T-helper 9 cell (primary cell): ENCODE results near the gene PIGQ.
A peak's percentile ranks its signal among the peaks of the same experiment; 100 is the strongest.

Experiments
- DNase-seq: peaks from one replicate; pipeline ENCODE4 v3.0.0-alpha.2; 2020

PIGQ gene

DNA sequence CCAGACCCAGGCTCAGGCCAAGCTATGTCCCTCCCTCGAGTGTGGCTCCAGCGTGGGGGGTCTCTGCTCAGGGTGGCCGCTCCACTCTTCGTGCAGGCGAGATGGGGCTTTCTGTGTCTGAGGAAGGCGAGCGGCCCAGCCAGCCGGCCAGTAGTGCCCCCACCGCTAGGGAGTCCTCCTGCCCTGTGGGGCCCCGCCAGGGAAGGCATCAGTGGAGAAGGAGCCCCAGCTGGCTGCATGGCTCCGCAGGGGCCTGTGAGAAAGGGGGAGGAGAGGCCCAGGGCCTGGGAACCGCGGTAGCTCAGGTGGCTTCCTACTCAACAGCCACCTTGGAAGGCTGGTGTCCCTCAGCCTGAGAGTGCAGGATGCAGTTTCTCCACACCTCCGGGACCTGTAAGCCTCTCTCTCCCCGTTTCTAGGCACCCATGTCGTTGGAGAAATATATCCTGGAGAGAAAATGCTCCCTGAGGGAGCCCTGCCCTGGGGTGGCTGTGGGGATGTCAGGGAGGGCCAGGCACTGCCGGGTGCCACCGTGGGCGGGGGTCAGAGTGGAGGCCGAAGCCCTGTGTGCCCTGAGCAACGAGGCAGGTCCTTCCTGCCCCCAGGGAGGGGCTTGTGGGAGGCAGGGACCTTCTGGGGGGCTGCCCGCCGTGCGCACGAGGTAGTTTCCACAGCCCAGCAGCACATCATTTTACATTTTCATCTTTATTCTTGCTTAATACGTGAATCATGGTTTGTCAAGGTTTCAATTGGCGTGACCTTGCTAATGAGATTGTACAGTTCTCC is 3.3 kb downstream of the PIGQ start:
- no peak for DNase-seq

DNA sequence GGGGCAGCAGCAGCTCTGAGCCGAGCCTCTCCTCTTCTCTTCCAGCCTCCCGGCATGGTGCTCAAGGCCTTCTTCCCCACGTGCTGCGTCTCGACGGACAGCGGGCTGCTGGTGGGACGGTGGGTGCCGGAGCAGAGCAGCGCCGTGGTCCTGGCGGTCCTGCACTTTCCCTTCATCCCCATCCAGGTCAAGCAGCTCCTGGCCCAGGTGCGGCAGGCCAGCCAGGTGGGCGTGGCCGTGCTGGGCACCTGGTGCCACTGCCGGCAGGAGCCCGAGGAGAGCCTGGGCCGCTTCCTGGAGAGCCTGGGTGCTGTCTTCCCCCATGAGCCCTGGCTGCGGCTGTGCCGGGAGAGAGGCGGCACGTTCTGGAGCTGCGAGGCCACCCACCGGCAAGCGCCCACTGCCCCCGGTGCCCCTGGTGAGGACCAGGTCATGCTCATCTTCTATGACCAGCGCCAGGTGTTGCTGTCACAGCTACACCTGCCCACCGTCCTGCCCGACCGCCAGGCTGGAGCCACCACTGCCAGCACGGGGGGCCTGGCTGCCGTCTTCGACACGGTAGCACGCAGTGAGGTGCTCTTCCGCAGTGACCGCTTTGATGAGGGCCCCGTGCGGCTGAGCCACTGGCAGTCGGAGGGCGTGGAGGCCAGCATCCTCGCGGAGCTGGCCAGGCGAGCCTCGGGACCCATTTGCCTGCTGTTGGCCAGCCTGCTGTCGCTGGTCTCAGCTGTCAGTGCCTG is 4.4 kb downstream of the PIGQ start:
- no peak for DNase-seq

DNA sequence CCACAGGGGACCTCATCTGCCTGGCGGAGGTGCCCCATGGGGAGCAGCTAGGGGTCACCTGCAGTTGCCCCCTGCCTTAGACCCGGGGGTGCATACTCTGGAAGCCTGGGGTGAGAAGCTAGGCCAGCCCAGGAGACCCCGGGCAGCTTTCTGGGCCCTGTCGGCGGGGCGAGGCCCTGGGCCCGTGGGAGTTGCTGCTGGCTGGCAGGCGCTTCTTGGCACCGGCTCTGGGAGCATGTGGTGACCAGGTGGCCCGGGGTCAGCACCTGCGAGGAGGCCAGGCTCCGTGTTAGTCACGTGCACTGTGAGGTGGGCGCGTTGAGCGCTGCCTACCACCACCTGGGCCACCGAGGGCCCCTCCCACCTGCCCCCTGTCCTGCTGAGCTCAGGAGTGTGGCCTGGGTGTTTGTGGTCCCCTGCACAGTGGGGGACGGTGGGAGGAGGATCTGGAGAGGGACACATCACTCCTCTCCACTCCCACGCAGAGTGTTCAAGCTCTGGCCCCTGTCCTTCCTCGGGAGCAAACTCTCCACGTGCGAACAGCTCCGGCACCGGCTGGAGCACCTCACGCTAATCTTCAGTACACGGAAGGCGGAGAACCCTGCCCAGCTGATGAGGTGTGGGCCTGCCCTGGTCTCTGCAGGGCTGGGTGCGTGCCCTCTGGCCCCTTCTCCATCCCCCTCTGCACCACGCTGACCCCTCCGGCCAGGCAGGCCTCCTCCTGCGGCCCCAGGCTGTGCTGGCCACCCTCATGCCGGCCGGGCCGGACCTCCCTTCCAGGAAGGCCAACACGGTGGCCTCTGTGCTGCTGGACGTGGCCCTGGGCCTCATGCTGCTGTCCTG is 5.8 kb downstream of the PIGQ start:
- no peak for DNase-seq

DNA sequence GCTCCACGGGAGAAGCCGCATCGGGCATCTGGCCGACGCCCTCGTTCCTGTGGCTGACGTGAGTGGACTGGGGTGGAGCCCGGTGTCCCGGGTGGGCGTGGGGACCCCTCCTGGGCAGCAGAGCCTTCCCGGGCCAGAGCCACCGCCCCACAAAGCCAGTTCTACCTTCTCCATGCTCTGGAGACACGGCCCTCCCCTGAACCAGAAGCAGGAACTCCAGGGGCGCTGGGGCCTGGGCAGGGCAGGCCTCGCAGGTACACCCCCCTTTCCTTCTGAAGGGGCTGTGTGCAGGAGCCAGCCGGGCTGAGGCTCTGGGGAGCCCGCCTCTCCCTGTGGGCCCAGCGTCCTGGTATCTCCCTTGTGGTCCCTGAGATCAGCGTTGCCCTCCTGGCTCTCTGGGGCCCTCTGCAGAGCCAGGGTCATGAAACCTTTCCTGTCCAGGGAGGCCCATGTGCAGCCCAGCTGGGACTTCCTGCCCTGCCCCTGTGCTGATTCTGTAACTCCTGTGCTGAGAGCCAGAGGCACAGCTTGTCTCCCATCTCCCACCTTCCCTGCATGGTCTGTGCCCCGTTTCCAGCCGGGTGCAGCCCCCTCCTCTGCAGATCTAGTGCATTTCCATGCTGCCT is 6.5 kb downstream of the PIGQ start:
- DNase-seq = no peak

DNA sequence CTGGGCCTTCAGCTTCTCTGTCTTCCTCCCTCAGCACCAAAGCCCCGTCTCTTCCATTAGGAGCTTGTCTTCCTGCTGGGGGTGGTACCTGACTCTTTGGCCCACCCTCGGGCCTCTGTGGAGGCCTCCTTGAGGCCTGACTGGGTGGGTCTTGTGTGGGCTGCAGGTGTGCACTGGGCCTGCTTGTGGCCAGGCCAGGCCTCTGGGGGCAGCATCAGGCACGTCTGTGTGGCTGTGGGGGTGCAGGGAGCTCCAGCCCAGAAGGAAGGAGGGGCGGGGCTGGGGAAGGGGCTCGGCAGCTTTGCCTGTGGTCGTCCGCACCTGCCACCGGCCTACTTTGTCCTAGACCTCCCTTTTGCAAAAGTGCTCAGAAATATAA is 7.0 kb downstream of the PIGQ start:
- DNase-seq = no peak

DNA sequence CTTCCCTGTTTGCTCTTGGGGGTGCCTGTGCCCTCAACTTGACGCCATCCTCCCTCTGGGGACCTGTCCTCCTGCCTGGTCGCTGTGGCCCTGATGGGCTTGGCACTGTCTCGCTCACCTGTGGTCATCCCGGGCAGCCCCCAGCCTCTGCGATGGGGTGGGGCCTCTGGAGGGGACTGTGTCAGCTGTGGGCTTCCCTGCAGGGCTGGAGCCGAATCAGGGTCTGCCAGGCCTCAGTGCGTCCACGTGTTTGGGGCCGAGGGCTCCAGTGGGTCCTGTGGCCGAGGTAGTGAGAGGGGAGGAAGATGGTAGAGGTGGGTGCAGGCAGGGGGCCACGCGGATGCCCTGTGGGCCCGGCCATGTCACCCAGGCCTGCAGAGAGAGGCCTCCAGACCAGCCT is 8.0 kb downstream of the PIGQ start:
- no peak for DNase-seq

DNA sequence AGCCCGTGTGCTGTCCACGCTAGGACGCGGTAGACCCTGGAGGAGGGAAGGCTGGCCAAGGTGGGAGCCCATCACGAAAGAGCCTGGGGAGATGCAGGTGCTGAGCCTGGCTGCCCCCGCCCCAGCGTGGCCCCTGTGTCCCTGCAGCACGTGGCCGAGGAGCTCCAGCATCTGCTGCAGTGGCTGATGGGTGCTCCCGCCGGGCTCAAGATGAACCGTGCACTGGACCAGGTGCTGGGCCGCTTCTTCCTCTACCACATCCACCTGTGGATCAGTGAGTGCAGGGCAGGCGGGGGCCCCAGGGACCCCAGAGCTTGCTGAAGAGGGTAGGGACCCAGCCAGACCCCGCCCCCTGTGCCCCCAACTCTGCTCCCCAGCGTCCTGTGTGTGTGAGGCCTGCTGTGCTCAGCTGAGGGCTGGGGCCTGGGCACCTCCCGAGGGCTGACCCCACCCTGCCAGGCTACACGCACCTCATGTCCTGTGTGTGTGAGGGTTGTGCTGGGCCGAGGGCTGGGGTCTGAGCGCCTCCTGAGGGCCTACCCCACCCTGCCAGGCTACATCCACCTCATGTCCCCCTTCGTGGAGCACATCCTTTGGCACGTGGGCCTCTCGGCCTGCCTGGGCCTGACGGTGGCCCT is 8.6 kb downstream of the PIGQ start:
- no peak for DNase-seq

DNA sequence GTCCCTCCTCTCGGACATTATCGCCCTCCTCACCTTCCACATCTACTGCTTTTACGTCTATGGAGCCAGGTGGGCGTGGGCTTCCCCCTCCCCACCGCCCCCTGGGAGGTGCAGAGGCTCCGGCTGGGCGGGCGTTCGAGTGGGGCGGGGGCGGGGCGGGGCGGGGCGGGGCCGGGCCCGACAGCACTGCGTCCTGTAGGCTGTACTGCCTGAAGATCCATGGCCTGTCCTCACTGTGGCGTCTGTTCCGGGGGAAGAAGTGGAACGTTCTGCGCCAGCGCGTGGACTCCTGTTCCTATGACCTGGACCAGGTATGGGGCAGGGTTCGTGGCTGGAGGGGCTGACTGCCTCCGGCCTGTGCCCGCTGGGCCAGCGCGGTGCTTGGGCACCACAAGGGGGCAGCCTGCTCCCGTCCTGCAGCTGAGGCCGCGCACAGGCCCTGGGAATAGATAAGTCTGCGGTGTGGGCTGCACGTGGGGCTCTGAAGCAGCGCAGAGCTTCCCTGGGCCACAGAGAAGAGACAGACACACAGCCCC is 9.2 kb downstream of the PIGQ start:
- peak; percentile 46 for DNase-seq

DNA sequence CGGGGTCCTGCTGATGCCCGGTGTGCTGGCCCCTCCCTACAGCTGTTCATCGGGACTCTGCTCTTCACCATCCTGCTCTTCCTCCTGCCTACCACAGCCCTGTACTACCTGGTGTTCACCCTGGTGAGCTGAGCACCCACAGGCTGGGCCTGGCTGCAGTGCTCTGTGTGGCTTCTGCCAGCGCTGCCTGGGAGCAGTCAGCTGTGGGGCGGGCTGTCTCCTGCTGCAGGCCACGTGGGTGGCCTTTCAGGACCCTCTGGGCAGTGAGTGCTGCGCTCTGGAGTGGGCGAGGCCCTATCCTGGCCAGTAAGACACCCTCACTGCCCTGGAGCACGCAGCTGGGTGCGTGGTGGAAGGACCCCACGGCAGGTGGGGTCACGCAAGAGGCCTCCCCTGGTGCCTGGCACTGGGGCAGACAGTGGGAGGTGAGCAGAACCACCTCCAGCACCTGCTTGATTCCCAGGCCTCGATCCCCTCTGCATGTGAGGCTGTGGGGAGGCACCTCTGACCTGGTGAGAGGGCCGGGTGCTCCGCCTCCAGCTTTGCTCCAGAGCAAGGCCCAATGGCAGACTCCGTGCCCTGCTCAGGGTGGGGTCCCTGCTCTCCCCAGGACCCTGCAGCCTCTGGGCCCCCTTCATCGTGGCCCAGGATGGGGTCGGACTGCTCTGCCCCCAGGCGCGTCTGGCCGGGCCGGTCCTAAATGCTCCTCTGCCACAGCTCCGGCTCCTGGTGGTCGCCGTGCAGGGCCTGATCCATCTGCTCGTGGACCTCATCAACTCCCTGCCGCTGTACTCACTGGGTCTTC is 10.6 kb downstream of the PIGQ start:
- DNase-seq = no peak

DNA sequence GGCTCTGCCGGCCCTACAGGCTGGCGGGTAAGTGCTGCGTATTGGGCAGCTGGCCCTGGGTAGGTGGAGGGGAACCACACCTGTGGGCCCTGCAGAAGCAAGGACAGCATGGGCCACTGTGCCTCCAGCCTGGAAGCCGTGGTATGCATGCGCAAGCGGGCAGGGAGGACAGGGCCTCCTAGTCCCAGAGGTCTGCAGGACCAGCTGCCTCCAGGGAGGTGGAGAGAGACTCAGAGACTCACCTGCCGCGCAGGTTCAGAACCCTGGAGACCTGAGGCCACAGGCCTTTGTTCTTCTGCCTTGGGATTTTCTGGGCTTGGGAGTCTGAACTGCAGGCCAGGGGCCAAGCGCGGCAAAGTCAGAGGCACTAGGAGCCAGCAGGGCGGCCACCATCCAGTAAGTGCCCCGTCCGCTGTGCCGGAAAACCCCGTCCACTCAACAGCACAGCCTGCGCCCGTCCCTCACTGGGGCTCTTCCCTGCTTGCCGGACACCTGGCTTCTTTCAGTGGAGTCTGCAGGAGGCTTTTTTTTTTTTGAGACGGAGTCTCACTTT is 11.3 kb downstream of the PIGQ start:
- no peak for DNase-seq

DNA sequence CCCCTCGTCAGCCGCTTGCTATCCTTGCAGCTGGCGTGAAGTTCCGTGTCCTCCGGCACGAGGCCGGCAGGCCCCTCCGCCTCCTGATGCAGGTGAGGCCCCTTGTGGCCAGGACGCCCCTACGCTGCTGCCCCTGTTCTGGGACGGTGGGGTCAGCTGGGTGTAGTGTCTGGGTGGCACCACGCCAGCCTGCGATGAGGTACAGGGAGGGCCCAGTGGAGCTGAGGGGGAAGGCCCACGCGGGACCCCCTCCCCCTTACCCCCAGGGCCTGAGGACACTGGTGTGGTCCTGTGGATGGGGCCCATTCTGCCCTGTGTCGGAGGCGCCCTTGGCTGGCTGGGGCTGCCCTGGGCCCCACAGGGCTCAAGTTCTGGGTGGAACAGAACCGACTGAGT is 12.4 kb downstream of the PIGQ start:
- no peak for DNase-seq

DNA sequence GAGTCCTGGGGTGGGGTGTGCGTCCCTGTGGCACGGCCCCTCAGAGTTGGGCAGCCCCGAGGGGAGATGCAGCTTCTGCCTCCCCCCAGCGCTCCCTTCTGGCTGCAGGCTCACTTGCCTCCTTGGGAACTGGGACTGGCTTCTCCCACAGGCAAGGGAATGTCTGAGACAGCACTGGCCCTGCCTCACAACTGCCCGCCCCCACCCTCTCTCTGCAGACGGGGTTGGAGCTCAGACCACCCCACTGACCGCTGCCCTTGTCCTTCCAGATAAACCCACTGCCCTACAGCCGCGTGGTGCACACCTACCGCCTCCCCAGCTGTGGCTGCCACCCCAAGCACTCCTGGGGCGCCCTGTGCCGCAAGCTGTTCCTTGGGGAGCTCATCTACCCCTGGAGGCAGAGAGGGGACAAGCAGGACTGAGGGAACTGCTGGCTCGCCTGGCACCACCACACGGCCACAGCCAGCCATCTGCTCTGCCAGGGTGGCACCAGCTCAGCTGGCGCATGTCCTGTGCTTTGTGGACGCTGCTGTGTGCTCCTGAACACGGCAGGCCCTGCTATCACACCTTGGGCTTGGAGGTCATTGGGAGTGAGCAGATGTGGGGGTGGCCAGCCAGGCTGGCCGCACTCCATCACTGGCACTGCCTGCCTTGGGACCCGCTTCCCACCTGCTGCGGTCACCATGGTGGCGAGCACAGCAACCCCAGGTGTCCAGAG is 13.0 kb downstream of the PIGQ start:
- no peak for DNase-seq

DNA sequence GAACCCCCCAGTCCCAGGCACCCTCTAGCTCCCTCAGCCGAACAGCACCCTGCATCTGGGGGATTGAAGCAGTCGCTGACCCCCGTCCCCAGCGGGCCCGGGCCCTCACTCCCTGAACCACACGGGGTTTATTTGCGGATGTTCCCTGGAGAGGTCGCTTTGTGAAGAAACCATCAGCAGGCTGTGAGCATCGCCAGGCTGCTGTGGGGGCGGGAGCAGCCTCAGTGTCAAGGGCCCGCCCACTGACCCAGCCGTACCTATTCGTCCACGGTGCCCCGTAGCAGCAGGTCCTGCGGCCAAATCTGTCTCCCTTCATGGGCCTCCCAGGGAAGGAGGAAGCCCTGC is 13.7 kb downstream of the PIGQ start:
- DNase-seq = no peak

DNA sequence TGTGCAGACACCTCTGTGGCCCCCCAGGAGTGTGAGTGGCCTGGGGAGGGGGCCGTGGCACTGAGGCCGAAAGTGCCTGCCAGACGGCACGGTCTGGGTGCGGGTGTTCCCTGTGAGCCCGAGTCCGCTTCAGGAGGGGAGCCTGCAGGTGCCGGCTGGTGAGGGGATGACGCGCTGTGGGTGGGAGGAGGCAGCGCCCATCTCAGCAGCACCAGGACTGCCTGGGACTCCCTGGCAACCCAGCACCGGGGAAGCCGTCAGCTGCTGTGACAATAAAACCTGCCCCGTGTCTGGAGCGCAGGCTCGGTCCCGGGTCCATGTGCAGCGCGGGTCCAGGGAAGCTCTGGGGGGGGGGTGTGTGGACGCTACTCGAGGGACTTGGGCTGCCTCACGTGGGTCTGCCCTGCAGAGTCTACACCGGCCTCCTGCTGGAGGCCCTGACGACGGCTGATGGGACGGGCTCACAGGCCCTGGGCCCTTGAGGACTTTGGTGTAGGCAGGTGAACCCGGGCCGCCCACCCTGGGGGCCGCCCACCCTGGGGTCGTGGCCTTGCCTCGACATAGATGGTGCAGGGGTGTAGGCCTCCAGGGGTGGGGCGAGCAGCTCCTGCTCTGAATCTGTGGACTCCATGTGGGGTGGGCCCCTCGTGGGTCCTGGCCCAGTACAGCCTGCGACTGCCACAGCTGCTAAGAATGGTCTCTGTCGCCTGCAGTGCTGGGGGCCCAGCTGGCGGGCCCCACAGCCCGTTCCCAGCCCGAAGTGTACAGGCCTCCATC is 14.2 kb downstream of the PIGQ start:
- no peak for DNase-seq

DNA sequence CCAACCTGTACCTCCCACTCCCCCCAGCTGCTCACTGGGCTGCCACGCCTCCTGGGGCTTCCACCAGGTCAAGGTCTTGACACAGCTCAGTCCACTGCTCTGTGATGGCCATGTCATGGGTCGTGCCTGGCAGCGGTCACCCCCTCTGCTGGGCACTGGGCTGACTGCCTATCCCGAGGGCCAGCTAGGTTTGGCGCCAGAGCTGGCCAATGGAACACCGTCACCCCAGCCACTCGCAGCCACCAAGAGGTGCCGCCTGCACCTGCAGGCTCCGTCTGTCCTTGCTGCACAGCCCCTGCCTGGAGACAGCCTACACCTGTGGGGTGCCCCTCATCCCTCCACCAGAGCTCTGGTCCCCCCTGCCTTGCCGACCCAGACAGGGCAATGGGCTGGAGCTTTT is 15.6 kb downstream of the PIGQ start:
- no peak for DNase-seq

DNA sequence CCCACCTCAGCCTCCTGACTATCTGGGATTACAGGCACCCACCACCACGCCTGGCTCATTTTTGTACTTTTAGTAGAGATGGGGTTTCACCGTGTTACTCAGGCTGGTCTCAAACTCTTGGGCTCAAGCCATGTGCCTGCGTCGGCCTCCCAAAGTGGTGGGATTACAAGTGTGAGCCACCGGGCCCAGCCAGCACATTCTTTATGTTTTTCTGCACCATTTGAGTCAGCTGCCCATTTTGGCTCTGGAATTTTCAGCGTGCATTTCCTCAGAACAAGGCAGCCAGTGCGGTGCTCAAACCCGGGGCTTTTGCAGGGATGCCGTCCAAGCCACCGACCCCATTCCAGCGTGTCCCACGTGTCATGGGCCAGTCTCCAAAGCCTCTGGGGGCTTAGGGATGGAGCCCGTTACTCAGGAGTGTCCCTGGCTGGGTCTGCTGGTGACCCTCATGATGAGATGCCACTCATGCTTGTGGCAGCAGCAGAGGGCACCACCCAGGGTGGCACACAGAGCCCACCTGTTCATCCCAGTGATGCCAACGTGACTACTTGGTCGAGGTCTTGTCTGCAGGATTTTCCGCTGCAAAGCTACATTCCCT is 16.4 kb downstream of the PIGQ start:
- no peak for DNase-seq

DNA sequence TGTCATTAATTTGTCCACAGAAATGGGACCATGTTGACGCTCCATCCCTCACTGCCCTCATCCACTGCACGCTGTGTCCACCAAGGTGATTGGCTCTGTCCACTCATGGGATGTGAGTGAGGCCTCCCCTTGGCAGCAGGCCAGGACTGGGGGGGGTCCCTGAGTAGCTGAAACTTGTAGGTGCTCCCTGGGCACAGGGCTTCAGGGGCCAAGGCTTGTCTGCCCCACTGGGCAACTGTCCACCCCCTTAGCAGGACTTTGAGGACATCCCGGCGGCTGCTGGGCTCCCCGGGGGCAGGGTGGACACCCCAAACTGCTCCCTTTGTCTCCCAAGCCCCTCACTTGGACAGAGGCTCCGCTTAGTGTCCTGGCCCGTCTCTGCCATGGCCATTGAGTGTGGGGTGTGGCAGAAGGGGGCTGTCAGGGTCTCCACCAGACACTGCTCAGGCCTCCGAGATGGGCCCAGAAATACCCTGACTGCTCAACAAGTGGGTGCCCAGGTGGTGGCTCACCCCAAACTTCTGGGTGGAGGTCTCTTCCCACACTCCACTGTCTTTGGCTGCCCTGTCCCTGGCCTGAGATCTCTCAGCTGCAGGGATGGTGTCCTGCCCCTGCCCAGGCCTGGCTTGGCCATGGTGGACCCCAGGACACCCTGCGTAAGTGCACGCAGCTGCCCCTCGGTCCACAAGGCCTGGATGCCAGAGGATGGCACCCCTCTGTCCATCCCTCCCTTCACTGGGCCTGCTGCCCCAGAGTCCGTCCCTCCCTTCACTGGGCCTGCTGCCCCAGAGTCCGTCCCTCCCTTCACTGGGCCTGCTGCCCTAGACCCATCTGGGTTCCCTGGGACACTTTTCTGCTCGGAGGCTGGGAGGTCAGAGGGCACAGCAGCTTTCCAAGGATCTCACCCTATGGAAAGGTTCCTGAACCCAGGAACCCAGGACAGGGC is 17.1 kb downstream of the PIGQ start:
- no peak for DNase-seq

DNA sequence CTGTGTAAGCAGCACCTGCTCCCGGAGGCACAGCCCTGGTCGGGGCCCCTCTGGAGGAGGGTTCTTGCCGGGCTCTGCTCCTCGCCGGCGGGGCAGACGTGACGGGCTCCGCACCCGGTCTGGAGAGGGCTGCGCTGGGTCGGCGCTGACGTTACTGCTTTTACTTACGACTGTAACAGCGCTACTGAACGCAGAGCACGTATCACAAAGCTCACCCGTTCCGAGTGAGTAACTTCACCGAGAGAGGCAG is 18.8 kb downstream of the PIGQ start:
- DNase-seq = peak; percentile 52
